DND-41 (cell line): Measurements from ENCODE around the gene ASB4.
"Not testable (repeated sequence)": the region's sequence is repeated elsewhere in the genome, so short reads cannot be mapped to it uniquely, and the experiment has no call there.

ENCODE experiments used
- CTCF ChIP-seq: IDR thresholded peaks from 2 replicates; pipeline ENCODE4 v1.5.1; 2012; ENCODE audit warnings: borderline replicate concordance, low read length, moderate library complexity, mild to moderate bottlenecking; ENCODE audit not compliant: poor library complexity, severe bottlenecking; ENCODE audit errors: extremely low read depth
- EZH2 ChIP-seq: IDR thresholded peaks from 3 replicates; pipeline ENCODE4 v1.6.1; 2012; ENCODE audit warnings: borderline replicate concordance, low read depth, mild to moderate bottlenecking, moderate library complexity, low read length, inconsistent platforms; ENCODE audit not compliant: severe bottlenecking

GRCh38 chr7:95504132-95504588 is 18.4 kb downstream of the ASB4 start:
- not testable (repeated sequence) for TF ChIP-seq CTCF, EZH2
